HG02642 (cell line): ENCODE data around the gene ADM5.

Experiments
- ATAC-seq: cut with Tn5 transposase; IDR thresholded peaks from one replicate; pipeline ENCODE4 v1.9.1; 2021; ENCODE audit warnings: mild to moderate bottlenecking; ENCODE audit not compliant: unreplicated experiment, poor library complexity

The ADM5 gene

DNA sequence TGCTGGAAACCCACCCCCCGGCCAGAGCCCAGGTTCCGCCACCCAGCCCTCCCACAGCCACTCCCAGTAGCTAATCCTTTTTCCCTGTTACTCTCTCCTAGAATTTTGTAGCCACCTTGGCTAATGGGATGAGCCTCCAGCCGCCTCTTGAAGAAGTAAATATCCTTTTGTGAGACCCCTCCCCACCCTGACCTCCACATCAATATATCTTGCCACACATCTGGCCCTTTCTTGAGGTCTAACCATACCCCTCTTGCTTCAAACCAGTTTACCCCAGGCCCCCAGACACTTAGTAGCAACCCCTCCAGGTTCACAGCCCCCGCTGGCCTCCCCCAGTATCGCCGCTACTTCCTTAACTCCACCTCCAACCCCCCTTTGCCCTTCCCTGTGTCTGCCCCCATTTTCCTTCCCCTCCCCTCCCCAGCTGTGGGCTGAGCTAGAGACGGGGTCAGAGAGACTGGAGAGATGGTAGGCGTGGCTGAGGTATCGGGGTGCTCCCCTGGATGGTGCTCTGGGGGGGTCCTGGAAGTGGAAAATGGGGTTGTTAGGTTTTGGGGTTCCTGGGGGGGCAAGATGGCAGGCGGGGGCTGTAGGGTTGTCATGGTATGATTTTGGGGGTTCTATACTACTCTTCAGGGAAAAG lies 9.5 kb upstream of the ADM5 start:
- ATAC-seq = no peak

DNA sequence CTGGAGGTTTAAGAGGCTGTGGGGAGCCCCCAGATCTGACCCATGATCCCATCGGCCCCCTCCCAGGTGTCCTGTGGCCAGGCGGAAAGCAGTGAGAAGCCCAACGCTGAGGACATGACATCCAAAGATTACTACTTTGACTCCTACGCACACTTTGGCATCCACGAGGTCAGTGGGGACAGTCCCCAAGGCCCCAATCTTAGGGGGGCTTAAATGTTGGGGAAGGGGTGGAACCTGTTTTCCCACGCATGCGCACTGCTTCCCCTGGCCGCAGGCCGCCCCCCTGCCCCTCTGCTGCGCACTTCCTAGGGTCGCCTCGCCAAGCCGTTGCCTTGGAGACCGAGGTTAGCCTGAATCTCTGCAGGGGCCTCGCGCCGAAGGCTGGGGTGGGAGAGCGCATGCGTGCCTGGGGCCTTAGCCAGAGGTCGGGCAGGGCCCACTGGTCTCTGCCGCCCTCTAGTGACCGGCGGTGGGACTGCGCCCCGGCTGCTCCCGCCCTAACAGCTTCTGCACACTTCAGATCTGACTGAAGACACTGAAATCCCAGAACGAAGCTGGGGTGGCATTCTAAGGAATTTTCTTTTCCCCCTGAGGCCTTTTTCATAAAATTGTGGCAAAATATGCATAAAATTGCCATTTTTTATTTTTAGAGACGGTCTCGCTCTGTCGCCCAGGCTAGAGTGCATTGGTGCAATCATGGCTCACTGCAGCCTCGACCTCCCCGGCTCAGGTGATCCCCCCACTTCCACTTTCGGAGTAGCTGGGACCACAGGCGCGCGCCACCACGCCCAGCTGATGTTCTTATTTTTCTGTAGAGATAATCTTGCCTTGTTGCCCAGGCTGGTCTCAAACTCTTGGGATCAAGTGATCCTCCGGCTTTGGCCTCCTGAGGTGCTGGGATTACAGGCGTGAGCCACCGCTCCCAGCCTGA lies 8.7 kb upstream of the ADM5 start:
- ATAC-seq = no peak

- ATAC-seq = no peak
Observed at GRCh38 chr19:49681830-49682229, 7.6 kb upstream of the ADM5 start.

GRCh38 chr19:49682274-49682673 lies 7.1 kb upstream of the ADM5 start:
- no peak for ATAC-seq

- ATAC-seq = no peak
Observed at GRCh38 chr19:49683814-49684250, 5.6 kb upstream of the ADM5 start.

DNA sequence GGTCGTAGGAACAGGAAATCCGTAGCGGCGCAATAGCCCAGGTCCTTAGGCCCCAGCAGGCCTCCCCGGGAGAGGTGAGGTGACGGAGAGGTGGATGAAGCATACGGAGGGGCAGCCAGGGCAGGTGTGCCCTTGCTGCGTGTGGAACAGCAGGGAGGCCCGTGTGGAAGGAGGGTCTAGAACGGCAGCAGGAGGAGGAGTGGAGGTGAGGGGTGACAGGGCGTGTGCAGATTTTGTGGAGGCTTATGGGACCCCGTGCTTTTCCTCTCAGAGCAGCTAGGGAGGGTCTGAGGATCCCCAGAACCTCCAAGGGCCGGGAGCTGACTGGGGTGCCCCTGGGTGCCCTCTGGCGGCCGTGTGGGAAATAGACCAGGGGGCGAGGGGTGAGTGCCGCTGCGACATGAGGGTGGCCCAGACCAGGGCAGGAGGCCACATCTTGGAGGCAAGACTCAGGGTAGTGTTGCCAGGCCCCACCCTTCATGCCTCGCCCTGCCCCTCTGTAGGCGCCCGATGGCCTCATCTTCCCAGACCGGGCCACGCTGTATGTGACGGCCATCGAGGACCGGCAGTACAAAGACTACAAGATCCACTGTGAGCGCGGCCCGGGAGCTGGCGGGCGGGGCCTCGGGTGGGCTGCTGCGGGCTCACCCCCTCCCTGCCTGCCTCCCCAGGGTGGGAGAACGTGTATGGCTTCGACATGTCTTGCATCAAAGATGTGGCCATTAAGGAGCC lies 5.0 kb upstream of the ADM5 start:
- no peak for ATAC-seq

- no peak for ATAC-seq
Observed at GRCh38 chr19:49684983-49685553, 4.3 kb upstream of the ADM5 start.

DNA sequence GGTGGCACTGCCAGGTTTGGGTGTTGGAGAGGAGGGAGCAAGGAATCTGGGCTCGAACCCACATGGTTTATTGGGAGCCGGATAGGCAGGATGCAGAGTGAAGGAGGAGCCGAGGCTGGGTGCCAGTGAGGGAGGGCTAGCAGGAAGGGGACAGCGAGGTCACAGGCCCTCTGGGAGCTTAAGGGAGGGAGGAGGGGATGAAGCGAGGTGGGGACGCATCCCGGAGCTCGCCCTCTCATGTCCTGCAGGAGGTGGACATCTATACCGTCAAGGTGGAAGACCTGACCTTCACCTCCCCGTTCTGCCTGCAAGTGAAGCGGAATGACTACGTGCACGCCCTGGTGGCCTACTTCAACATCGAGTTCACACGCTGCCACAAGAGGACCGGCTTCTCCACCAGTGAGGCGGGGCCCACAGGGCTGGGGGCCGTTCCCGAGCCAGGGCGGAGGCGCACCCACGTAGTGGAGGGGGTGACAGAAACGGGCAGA lies 3.5 kb upstream of the ADM5 start:
- no peak for ATAC-seq

DNA sequence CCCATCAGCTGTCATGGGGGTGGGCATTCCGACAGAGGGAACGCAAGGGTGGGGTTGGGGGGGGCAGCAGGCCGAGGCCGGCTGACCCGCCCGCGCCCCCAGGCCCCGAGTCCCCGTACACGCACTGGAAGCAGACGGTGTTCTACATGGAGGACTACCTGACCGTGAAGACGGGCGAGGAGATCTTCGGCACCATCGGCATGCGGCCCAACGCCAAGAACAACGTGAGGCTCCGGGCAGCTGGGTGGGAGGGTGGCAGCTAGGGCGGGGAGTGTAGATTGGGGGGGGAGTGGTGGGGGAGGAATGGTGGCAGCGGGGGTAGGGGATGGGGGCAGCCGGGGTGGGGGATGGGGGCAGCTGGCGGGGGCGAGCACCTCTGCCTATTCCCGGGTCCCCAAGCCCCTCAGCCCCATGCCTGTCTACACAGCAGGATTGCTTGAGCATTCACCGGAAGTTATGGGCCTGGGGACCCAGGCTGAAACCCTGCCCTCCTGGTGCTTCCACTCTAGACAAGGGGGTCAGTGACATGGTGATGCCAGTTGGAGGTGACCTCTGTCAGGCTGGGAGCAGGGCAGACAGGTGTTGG lies 2.8 kb upstream of the ADM5 start:
- no peak for ATAC-seq

- ATAC-seq = no peak
Observed at GRCh38 chr19:49687150-49687549, 2.2 kb upstream of the ADM5 start.

GRCh38 chr19:49687566-49688316 lies 1.7 kb upstream of the ADM5 start:
- ATAC-seq = no peak

DNA sequence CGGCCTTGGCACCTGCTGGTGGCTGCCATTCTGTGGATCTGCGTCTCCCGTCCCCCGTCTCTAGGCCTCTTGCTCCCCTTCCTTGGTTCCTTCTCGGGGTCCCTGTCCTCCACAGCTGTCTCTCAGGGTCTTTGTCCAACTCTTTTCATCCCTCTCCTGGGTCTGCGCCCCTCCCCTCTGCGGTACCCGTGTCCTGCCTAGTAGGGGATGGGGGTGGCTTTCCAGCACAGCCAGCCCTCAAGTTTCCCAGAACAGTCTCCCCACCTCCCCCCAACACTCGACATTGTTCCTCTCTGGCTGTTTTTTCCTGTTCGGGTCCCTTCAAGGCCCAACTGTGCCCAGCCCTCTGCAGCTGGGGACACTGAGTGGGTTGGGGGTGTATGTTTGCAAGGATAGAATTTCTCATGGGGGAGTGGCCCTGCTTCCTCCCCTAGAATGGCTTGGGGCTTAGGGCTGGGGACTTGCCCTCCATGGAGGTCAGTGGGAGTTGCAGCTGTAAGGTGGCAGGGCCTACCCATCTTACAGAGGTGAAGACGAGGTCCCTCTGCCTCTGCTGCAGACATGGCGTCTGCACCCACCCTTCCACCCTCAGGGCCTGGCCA lies 762 bp upstream of the ADM5 start:
- ATAC-seq = no peak

DNA sequence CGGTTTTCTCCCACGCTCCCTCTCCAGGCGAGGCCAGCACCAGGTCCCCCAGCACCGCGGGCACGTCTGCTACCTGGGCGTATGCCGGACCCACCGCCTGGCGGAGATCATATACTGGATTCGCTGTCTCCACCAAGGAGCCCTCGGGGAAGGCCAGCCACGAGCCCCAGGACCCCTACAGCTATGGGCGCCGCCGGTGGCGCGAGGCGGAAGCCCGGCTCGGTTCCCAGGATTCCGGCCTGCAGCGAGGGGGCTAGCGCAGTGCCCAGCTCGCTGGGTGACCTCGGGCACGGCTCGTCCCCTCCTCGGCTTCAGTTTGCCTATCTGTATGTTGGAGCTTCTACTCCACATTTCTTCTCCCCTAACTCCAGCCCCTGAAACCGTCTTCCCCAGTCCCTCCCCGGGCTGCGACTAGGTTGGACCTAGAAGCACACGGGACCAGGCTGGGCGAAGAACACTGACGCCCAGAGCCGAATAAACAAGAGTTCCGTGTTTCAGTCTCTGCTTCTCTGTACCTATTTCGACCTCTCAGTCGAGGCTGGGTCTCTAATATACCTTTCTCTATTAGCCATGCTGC lies 773 bp downstream of the ADM5 start:
- no peak for ATAC-seq

DNA sequence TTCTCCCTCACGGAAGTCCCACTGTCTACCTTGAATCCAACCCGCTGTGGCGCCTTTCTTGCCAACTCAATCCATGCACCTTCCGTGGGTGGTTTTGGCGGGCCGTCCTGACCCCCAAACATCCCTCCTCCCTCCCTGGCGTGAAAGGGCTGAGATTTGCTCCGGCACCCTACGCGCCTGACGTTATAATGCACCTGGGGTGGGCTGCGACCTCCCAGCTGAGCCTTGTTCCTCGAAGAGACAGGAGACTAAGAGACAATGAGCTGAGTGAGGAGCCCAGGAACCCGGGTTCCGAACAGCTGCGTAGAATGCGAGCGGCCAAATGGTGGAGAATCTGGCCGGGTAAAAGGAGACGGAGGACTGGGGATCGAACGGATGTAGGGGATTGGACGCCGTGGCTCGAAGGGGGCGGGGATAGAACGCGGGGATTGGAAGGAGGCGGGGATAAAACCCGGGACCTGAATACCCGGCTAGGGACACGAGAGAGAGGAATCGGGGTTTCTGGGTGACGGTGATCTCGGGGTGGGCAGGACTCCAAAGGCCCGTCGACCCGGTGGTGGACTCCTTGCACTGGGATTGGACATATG lies 1.4 kb downstream of the ADM5 start, which contains the start of gene CPT1C:
Gene CPT1C (plus strand): TSS at position 461 of the 587 bp plus-strand sequence. CDS start 1,137 bp downstream, outside the sequence.
- no peak for ATAC-seq

DNA sequence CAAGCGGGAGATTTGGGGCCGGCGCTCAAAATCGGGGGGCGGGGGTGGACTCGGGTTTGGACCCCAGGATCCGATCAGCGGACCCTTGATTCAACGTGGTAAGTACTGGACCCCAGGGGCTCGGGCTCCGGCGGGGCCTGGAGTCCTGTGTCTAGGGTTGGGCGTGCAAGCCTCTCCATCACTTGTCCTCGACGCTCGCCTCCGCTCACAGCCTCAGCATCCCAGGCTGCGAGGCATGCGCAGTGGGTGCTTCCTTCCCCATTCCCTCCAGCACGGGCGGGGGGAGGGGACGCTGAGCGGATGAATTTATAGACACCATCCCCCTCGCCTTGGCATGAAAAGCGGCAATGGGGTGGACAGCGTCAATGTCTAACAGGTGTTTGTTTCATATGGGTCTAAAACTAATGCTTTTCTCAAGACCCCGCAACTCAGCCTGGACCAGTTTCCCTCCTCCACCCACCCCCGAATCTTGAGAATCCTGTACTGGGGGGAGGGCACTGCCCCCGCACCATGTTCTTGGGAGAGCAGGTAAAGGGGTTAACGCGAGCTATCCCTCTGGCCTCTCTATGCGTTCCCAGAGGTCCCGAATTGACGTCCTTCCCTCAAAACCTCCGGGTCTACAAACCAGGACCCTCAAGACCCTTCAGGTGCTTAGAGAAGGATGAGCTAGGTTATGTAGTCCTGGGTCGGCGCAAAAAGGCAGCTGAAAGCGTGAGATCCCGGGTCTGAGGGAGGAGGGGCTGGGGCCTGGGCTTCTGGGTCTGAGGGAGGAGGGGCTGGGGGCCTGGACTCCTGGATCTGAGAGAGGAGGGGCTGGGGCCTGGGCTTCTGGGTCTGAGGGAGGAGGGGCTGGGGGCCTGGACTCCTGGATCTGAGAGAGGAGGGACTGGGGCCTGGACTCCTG lies 2.1 kb downstream of the ADM5 start:
- no peak for ATAC-seq

GRCh38 chr19:49692147-49692506 lies 2.7 kb downstream of the ADM5 start:
- ATAC-seq = no peak

- ATAC-seq = no peak
Observed at GRCh38 chr19:49696115-49696514, 6.7 kb downstream of the ADM5 start.
